ENCODE measurements around the gene OR10R2. TPM values are rescaled to one million over a fixed set of nuclear protein-coding genes. Genes with fewer than 3 reads are reported as not detected.

The OR10R2 gene, protein sequence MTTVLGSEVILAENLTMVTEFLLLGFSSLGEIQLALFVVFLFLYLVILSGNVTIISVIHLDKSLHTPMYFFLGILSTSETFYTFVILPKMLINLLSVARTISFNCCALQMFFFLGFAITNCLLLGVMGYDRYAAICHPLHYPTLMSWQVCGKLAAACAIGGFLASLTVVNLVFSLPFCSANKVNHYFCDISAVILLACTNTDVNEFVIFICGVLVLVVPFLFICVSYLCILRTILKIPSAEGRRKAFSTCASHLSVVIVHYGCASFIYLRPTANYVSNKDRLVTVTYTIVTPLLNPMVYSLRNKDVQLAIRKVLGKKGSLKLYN
- total RNA-seq (2022; extraction: Qiagen RNA extraction; ENCODE audit: low read depth) = not detected in 5 replicates

GRCh38 chr1:158471920-158472319 is at the start of gene OR10R2:
Gene OR10R2, plus strand, starts transcription at chr1:158472220. Its CDS starts 106 bp downstream, at chr1:158472326.

GRCh38 chr1:158426137-158426536 is 45.9 kb upstream of the OR10R2 start, which contains the start of gene OR10K2:
Gene OR10K2, minus strand, starts transcription at chr1:158426237. Its CDS starts 5,371 bp downstream, at chr1:158420866.

GRCh38 chr1:158461534-158461933 is 10.5 kb upstream of the OR10R2 start, which contains the start of gene OR10K1:
Gene OR10K1, plus strand, starts transcription at chr1:158461834. Its CDS starts 3,728 bp downstream, at chr1:158465562.

Other genes starting within 250 kb of the OR10R2 start
- not detected in 5 replicates for gene CD1A, start 217.8 kb upstream of the OR10R2 start, total RNA-seq (2022; extraction: Qiagen RNA extraction; ENCODE audit: low read depth)
- gene CD1C, start 182.3 kb upstream of the OR10R2 start, total RNA-seq (2022; extraction: Qiagen RNA extraction; ENCODE audit: low read depth) = not detected in 5 replicates
- not detected in 5 replicates for gene CD1B, start 140.7 kb upstream of the OR10R2 start, total RNA-seq (2022; extraction: Qiagen RNA extraction; ENCODE audit: low read depth)
- not detected in 5 replicates for gene CD1E, start 118.3 kb upstream of the OR10R2 start, total RNA-seq (2022; extraction: Qiagen RNA extraction; ENCODE audit: low read depth)
- gene OR10T2, start 72.8 kb upstream of the OR10R2 start, total RNA-seq (2022; extraction: Qiagen RNA extraction; ENCODE audit: low read depth) = not detected in 5 replicates
- gene OR10K2, start 46.0 kb upstream of the OR10R2 start, total RNA-seq (2022; extraction: Qiagen RNA extraction; ENCODE audit: low read depth) = not detected in 5 replicates
- not detected in 5 replicates for gene OR10K1, start 10.4 kb upstream of the OR10R2 start, total RNA-seq (2022; extraction: Qiagen RNA extraction; ENCODE audit: low read depth)
- not detected in 5 replicates for gene OR6Y1, start 82.2 kb downstream of the OR10R2 start, total RNA-seq (2022; extraction: Qiagen RNA extraction; ENCODE audit: low read depth)
- gene OR6P1, start 98.4 kb downstream of the OR10R2 start, total RNA-seq (2022; extraction: Qiagen RNA extraction; ENCODE audit: low read depth) = not detected in 5 replicates
- gene OR10X1, start 107.7 kb downstream of the OR10R2 start, total RNA-seq (2022; extraction: Qiagen RNA extraction; ENCODE audit: low read depth) = not detected in 5 replicates
- not detected in 5 replicates for gene OR10Z1, start 133.0 kb downstream of the OR10R2 start, total RNA-seq (2022; extraction: Qiagen RNA extraction; ENCODE audit: low read depth)
- not detected in 5 replicates for gene SPTA1, start 214.5 kb downstream of the OR10R2 start, total RNA-seq (2022; extraction: Qiagen RNA extraction; ENCODE audit: low read depth)
- not detected in 5 replicates for gene OR6K2, start 228.4 kb downstream of the OR10R2 start, total RNA-seq (2022; extraction: Qiagen RNA extraction; ENCODE audit: low read depth)
- not detected in 5 replicates for gene OR6K3, start 248.5 kb downstream of the OR10R2 start, total RNA-seq (2022; extraction: Qiagen RNA extraction; ENCODE audit: low read depth)

All from A549 treated with ZK216348 at 1 μM for 4 hours (cell line).